Esophagus squamous epithelium (tissue), 5 donors: Measurements from ENCODE around the gene ENKD1. TPM values are rescaled to one million over a fixed set of nuclear protein-coding genes. Genes with fewer than 3 reads are reported as not detected.

Source experiments
- DNase-seq: peaks from one replicate; lab custom pipeline; 2025; lab: John Stamatoyannopoulos, UW
- H3K27ac ChIP-seq, 4 donors: fragments of 200-600 bp; sonication (generic); one replicate each; pipeline ENCODE4 v1.5.1; 2016 to 2019; ENCODE audit warnings: mild to moderate bottlenecking in 1 of 4
- H3K27me3 ChIP-seq, 4 donors: fragments of 200-600 bp; sonication (generic); 1 replicate in 3 of 4; 2 replicates in 1 of 4; pipeline versions ENCODE4 v1.5.1 to v1.6.0; 2017 to 2021; ENCODE audit warnings: antibody characterized with exemption in 1 of 4
- H3K36me3 ChIP-seq, 3 donors: fragments of 200-600 bp; sonication (generic); one replicate each; pipeline ENCODE4 v1.5.1; 2016 to 2019
- H3K4me1 ChIP-seq, 3 donors: fragments of 200-600 bp; sonication (generic); one replicate each; pipeline ENCODE4 v1.5.1; 2017 to 2019
- H3K4me3 ChIP-seq, 4 donors: fragments of 200-600 bp; sonication (generic); 1 replicate in 3 of 4; 2 replicates in 1 of 4; pipeline ENCODE4 v1.5.1; 2016 to 2019; ENCODE audit warnings: mild to moderate bottlenecking in 2 of 4, moderate library complexity in 1 of 4
- H3K9me3 ChIP-seq, 3 donors: fragments of 200-600 bp; sonication (generic); one replicate each; pipeline ENCODE4 v1.5.1; 2016 to 2019
- CTCF ChIP-seq, 6 experiments: fragments of 450-650 bp in 4 of 6; fragments of 200-600 bp in 2 of 6; sonication (generic) in 2 of 6; IDR thresholded peaks; one replicate each; pipeline ENCODE4 v1.5.1; 2016 to 2019; ENCODE audit warnings: antibody characterized with exemption in 6 of 6, mild to moderate bottlenecking in 4 of 6, moderate library complexity in 4 of 6
- POLR2A ChIP-seq, 4 donors: fragments of 450-650 bp; IDR thresholded peaks; one replicate each; pipeline ENCODE4 v1.6.1; 2017; ENCODE audit warnings: antibody characterized with exemption in 4 of 4, mild to moderate bottlenecking in 4 of 4, moderate library complexity in 3 of 4
- WGBS, 2 donors: methylation state at CpG; one replicate each; pipeline ENCODE4 v1.1.5; 2018; 5-methylcytosine and 5-hydroxymethylcytosine counted together
- intact Hi-C: fragments of 100-400 bp; cut with DNase I; formaldehyde crosslinking; loops from one replicate; pipeline ENCODE4 v1.15.0; 2022
- total RNA-seq, 4 donors: library from RNA; depleted of rRNA; stranded (reverse); fragments of >200 nt; gene quantifications; one replicate each; pipeline ENCODE4 v1.1.0, GENCODE V29; 2016
- donor health status: DM: yes; HTN: yes; CAD: no.

ENKD1 gene
- total RNA-seq, 4 donors from 2014 or later: 6.1 to 12.9 (median 12.2) TPM

DNA sequence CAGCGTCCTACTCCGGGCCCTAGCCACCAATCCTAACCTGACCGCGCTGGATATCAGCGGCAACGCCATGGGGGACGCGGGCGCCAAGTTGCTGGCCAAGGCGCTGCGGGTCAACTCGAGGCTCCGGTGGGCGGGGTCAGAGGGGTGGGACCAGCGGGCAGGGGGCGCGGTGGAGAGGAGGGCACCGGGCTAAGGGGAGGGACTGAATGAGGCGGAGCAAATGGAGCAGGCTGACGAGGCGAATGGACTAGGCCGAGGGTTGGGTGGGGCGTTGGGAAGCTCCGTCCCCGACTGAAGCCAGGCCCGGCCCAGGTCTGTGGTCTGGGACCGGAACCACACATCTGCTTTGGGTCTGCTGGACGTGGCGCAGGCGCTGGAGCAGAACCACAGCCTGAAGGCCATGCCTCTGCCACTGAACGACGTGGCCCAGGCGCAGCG lies 17.0 kb downstream of the ENKD1 start:
- WGBS, 2 donors: 48 to 53% methylated on average over 7 to 19 of the region's 34 CpGs
- Histone ChIP-seq H3K27ac (no peak overlapping the region), H3K9me3 (no peaks in the 10 kb centered on the region), H3K4me3 (peak overlapping the region in 1 of 4 donors; percentile 5), H3K4me1 (peaks cover 8 to 68% (median 26%) of the 10 kb centered on the region in 3 donors), H3K36me3 (no peaks in the 10 kb centered on the region), H3K27me3 (peaks cover 32 to 100% (median 33%) of the 10 kb centered on the region in 4 donors)
- no peak for TF ChIP-seq POLR2A (IDR thresholded peaks at IDR 0.05)
- TF ChIP-seq CTCF (IDR thresholded peaks at IDR 0.05): no peak
- no peak for DNase-seq
- intact Hi-C loops: no loop called here

GRCh38 chr16:67648764-67649407 lies 17.7 kb downstream of the ENKD1 start:
- Histone ChIP-seq H3K4me3 (no peak overlapping the region), H3K9me3 (no peaks in the 10 kb centered on the region), H3K27me3 (peaks cover 26 to 97% (median 27%) of the 10 kb centered on the region in 4 donors), H3K36me3 (no peaks in the 10 kb centered on the region), H3K4me1 (peaks cover 8 to 67% (median 27%) of the 10 kb centered on the region in 3 donors), H3K27ac (no peak overlapping the region)
- 50 to 59% methylated on average over 18 to 21 of the region's 35 CpGs for WGBS, 2 donors
- no peak for DNase-seq
- TF ChIP-seq POLR2A (IDR thresholded peaks at IDR 0.05) (no peak), CTCF (IDR thresholded peaks at IDR 0.05) (no peak)
- intact Hi-C loops: no loop called here

- Histone ChIP-seq H3K4me1 (peaks cover 1 to 60% (median 22%) of the 10 kb centered on the region in 3 donors), H3K36me3 (no peaks in the 10 kb centered on the region), H3K4me3 (no peak overlapping the region), H3K9me3 (no peaks in the 10 kb centered on the region), H3K27me3 (peaks cover 19 to 90% (median 23%) of the 10 kb centered on the region in 4 donors), H3K27ac (no peak overlapping the region)
- intact Hi-C loops: no loop called here
- WGBS, 2 donors: 27 to 56% methylated on average over 12 to 13 of the region's 65 CpGs
- TF ChIP-seq POLR2A (IDR thresholded peaks at IDR 0.05) (no peak), CTCF (IDR thresholded peaks at IDR 0.05) (no peak)
- no peak for DNase-seq
Measured at GRCh38 chr16:67648088-67648763, 18.3 kb downstream of the ENKD1 start.

DNA sequence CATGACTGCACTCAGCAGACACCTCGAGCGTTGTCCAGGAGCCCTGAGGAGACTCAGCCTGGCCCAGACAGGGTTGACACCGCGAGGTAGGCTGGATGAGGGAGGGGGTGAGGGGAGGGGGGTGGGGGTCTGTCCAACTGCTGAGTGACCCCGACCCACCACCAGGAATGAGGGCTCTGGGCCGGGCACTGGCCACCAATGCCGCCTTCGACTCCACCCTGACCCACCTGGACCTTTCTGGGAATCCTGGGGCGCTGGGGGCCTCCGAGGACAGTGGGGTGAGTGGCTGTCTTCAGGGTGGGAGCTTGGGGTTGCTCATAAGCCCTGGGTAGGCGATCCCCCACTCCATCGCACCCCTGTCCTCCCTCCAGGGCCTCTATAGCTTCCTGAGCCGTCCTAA lies 18.9 kb downstream of the ENKD1 start:
- no peak overlapping the region for H3K27ac ChIP-seq
- no CpG with 5 or more reads among the region's 13 CpGs for WGBS, 2 donors
- no peak overlapping the region for H3K4me3 ChIP-seq
- H3K36me3 ChIP-seq: no peaks in the 10 kb centered on the region
- H3K9me3 ChIP-seq: no peaks in the 10 kb centered on the region
- TF ChIP-seq CTCF (IDR thresholded peaks at IDR 0.05) (no peak), POLR2A (IDR thresholded peaks at IDR 0.05) (no peak)
- H3K4me1 ChIP-seq: peaks cover 2 to 59% (median 16%) of the 10 kb centered on the region in 3 donors
- DNase-seq: no peak
- peaks cover 18 to 85% (median 23%) of the 10 kb centered on the region in 4 donors for H3K27me3 ChIP-seq
- intact Hi-C loops: no loop called here

DNA sequence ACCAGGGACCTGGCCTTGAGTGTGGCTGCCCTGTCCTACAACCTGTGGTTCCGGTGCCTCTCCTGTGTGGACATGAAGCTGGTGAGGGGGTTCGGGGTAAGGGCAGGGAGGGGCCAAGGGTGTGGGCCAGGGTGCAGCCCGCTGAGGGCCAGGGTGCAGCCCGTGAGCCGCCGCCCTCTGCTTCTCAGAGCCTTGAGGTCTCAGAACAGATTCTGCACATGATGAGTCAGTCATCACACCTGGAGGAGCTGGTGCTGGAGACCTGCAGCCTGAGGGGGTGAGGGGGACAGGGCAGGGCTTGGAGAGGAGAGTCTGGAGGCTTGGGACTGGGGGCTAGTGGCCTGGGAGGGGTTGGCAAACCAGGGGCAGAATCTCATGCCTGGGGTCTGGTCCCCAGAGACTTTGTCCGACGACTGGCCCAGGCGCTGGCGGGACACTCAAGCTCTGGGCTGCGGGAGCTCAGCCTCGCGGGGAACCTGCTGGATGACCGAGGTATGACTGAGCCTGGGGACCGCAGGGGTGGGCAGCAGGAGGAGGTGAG lies 19.4 kb downstream of the ENKD1 start:
- no peaks in the 10 kb centered on the region for H3K36me3 ChIP-seq
- H3K9me3 ChIP-seq: no peaks in the 10 kb centered on the region
- peaks cover 5 to 60% (median 14%) of the 10 kb centered on the region in 3 donors for H3K4me1 ChIP-seq
- no peak overlapping the region for H3K27ac ChIP-seq
- 68 to 80% methylated on average over 3 to 11 of the region's 15 CpGs for WGBS, 2 donors
- TF ChIP-seq CTCF (IDR thresholded peaks at IDR 0.05) (no peak), POLR2A (IDR thresholded peaks at IDR 0.05) (no peak)
- no peak overlapping the region for H3K4me3 ChIP-seq
- intact Hi-C loops: no loop called here
- no peak for DNase-seq
- H3K27me3 ChIP-seq: peaks cover 17 to 80% (median 20%) of the 10 kb centered on the region in 4 donors
